Colon (tissue), 2 donors: Measurements from ENCODE around the gene ERBB2.

Experiments
- FAIRE-seq: peaks from 2 replicates; lab custom pipeline; 2012; peaks lifted over from hg19 to GRCh38; lab: Jason Lieb, UNC
- donor health status: control.
- donor health status: control.

The ERBB2 gene

GRCh38 chr17:39665642-39666224, 34.1 kb upstream of the ERBB2 start:
- FAIRE-seq: no peak

DNA sequence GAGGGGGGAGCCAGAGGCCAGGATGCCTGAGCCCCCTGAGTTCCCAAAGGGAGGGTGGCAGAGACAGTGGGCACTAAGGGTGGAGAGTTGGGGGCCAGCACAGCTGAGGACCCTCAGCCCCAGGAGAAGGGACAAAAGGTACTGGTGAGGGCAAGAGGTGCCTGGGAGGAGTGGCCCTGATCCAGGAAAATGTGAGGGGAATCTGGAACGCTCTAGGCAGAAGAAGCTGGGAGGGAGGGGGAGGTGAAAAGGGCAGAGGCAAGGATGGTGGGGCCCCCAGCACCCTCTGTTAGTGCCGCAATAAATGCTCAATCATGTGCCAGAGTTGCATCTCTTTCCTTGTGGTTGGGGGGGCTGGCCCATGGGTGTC, 33.6 kb upstream of the ERBB2 start:
- FAIRE-seq: no peak

DNA sequence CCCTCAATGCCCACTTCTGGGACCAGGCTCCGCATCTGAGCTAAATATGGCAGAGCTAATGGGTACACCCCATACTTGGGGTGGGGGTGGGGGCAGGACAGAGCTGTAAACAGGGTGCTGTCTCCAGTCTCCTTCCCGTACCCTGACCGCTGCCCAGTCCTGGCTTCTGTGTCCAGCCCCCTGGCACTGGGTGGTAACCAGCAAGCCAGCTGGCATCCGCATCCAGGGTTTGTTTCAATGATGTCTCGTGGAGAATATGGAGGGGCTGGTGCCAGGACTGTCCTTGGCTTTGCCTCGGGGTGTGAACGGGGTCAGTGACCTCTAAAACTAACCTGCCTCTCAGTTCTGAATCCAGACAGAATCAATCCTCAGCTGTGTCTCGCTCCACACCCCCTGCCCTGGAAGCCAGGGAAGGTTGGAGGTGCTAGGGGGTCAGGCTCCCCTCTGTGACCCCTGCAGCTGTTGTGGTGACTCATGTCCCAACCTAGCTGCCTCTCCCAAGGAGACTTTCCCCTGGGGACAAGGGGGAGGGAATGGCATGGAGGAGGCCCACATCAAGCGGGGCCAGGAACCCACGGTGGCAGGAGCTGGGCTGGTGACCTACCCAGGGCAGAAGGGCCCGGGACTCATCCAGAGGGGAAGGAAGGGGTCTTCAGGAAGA, 33.1 kb upstream of the ERBB2 start:
- FAIRE-seq: no peak

DNA sequence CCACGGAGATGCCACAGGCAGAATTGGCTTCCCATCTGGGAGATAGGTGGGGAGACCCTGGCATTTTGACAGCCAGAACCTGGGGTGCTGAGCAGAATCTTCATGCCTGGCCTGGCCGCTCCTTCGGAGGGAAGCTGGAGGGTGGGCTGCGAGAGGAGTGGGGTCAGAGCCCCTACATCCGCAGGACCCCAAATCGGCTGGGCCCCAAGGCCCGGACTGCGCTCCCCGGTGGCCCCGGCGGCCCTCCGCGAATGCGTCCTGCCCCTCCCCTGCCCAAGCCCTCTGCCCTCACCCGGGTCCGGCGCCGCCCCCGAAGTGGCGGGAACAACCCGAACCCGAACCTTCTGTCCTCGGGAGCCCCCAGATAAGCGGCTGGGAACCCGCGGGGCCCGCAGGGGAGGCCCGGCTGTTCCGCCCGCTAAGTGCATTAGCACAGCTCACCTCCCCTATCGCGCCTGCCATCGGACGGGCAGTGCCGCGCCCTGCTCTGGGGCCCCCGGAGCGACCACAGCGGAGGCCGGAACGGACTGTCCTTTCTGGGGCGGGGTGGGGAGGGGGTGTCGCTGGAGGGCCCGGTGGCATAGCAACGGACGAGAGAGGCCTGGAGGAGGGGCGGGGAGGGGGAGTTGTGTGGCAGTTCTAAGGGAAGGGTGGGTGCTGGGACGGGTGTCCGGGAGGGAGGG, 32.5 kb upstream of the ERBB2 start:
- no peak for FAIRE-seq

- FAIRE-seq: no peak
Observed at GRCh38 chr17:39667945-39668924, 31.6 kb upstream of the ERBB2 start, which contains the start of gene PNMT. TSS of gene PNMT (plus strand) at chr17:39668453. CDS start at chr17:39668476, 23 bp downstream.

GRCh38 chr17:39669897-39670735, 29.7 kb upstream of the ERBB2 start:
- no peak for FAIRE-seq

- no peak for FAIRE-seq
Observed at GRCh38 chr17:39670746-39671145, 29.1 kb upstream of the ERBB2 start.

- FAIRE-seq: no peak
Observed at GRCh38 chr17:39671651-39672521, 28.0 kb upstream of the ERBB2 start.

- FAIRE-seq: no peak
Observed at GRCh38 chr17:39672522-39673334, 27.1 kb upstream of the ERBB2 start.

GRCh38 chr17:39673335-39674081, 26.4 kb upstream of the ERBB2 start:
- FAIRE-seq: no peak

GRCh38 chr17:39674179-39674578, 25.7 kb upstream of the ERBB2 start:
- no peak for FAIRE-seq

- no peak for FAIRE-seq
Observed at GRCh38 chr17:39674702-39675389, 25.0 kb upstream of the ERBB2 start.

DNA sequence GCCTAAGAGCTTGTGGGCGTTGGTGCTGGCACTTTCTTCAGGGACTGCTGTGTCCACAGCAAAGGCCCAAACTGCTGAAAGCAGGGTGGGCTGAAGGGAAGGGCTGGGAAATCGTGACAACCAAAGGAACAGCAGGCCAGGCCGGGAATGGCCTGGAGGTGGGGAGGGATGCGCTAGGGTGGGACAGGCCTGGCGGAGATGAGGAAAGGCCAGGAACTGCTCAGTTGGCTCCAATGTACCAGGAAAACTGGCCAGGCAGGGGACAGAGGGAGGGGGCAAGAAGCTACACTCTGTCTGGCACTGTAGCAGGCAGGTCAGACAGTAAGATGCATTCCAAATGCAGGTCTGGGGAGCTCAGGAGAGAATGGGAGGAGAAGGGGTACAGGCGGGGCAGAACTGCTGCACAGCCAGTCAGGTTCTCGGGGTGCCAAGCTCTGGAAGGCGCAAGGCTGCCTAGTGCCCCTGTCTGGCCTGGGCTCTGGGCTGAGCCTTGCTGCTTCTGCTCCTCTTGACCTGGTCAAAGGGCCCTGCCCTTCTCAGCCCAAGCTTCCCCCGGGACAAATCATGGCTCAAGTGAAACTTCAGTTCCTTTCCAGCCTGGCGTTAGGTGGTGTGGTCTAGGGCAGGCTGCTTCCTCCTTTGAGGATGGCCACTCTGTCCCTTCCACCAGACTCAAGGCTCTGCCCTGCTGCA, 24.3 kb upstream of the ERBB2 start:
- no peak for FAIRE-seq

- FAIRE-seq: no peak
Observed at GRCh38 chr17:39676198-39676819, 23.6 kb upstream of the ERBB2 start.

DNA sequence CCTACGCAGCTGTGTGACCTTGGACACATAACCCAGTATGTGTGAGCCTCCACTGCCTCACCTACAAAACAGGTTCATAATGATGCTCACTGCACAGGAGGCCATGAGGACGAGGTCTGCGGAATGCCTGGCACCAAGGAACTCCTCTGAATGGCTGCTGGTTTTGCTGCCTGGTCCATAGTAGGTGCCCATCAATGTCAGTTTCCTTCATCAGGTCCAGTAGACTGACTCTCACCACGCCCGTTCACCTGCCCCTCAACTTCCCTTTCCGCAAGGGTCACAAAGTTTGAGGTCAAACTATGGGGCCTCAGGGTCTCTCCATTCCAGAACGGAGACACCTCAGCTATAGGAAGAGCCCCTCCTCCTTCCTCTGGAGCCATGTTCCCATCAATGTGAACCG, 22.8 kb upstream of the ERBB2 start:
- FAIRE-seq: no peak

DNA sequence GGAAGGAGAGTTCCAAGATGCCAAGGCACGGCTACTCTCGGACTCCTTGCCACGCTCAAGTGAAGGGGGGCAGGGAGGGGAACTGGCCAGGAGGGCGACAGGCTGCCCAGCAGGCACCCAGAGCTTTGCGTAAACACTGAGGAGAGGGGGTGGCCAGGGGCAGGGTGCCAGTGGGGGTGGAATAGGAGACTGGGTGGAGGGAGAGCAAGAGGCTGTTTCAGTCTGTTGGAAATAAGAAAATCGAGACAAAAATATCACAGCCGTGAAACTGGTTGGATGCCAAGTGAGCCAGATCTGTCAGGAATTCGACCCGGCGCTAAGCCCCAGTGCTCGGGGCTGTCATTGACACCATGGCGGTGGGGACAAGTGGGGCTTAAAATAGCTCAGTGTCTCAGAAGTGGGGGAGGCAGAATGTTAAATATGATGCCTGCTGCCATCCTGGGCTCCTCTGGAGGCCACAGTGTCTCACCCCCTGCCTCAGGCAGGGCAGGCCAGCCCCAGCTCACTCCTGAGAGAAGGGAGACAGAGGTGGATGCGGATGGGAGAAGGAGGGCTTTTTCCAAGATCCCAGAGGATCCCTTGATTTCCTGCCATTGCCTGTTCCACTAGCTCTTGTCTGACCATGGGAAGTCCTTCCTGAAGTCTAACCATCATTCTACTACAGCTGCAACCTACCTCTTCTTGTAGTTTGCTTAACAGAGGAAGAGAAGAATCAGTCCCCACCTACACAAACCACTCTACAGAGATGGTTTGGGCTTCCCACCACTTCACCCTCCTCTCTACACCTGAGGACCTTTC, 22.1 kb upstream of the ERBB2 start:
- no peak for FAIRE-seq
